Neural progenitor cell (in vitro differentiated cells): ENCODE results near the gene SRGAP2B. TPM values are rescaled to one million over a fixed set of nuclear protein-coding genes. Genes with fewer than 3 reads are reported as not detected.
"Not testable (repeated sequence)": the region's sequence is repeated elsewhere in the genome, so short reads cannot be mapped to it uniquely, and the experiment has no call there.

Experiments
- DNase-seq: peaks from one replicate; pipeline ENCODE4 v3.0.0-alpha.2; 2016; ENCODE audit warnings: low spot score
- H2AFZ ChIP-seq: fragments of 200-600 bp; sonication (generic); replicated peaks from 2 replicates; pipeline ENCODE4 v1.6.1; 2016; ENCODE audit warnings: antibody characterized with exemption
- H3F3A ChIP-seq: fragments of 200-600 bp; sonication (generic); 2 replicates; pipeline ENCODE4 v1.6.1; 2016; ENCODE audit warnings: antibody characterized with exemption, low read depth
- H3K27ac ChIP-seq: fragments of 200-600 bp; sonication (generic); 2 replicates; pipeline ENCODE4 v1.5.1; 2016; ENCODE audit warnings: mild to moderate bottlenecking
- H3K27me3 ChIP-seq: fragments of 200-600 bp; sonication (generic); 2 replicates; pipeline ENCODE4 v1.6.1; 2016; ENCODE audit warnings: mild to moderate bottlenecking, moderate library complexity
- H3K36me3 ChIP-seq: fragments of 200-600 bp; sonication (generic); 2 replicates; pipeline ENCODE4 v1.5.1; 2016
- H3K4me1 ChIP-seq: fragments of 200-600 bp; sonication (generic); 2 replicates; pipeline ENCODE4 v1.6.1; 2016; ENCODE audit warnings: mixed run types
- H3K4me2 ChIP-seq: fragments of 200-600 bp; sonication (generic); 2 replicates; pipeline ENCODE4 v1.6.1; 2016
- H3K4me3 ChIP-seq: fragments of 200-600 bp; sonication (generic); 2 replicates; pipeline ENCODE4 v1.5.1; 2016
- H3K79me2 ChIP-seq: fragments of 200-600 bp; sonication (generic); 2 replicates; pipeline ENCODE4 v1.6.1; 2016; ENCODE audit warnings: low read depth
- H3K9ac ChIP-seq: fragments of 200-600 bp; sonication (generic); 2 replicates; pipeline ENCODE4 v1.6.1; 2016
- H3K9me3 ChIP-seq: fragments of 200-600 bp; sonication (generic); 2 replicates; pipeline ENCODE4 v1.5.1; 2016; ENCODE audit warnings: low read depth
- H4K20me1 ChIP-seq: fragments of 200-600 bp; sonication (generic); 2 replicates; pipeline ENCODE4 v1.6.1; 2016; ENCODE audit warnings: low read depth
- H3K27ac Mint-ChIP-seq: 3 replicates; pipeline ENCODE4 v1.8.0; 2021; ENCODE audit warnings: mixed read lengths
- H3K27me3 Mint-ChIP-seq: 2 replicates; pipeline ENCODE4 v1.8.0; 2022; ENCODE audit warnings: low read depth, mild to moderate bottlenecking, inconsistent platforms, moderate library complexity, mixed read lengths; ENCODE audit not compliant: insufficient read depth
- H3K36me3 Mint-ChIP-seq: 3 replicates; pipeline ENCODE4 v1.8.0; 2021; ENCODE audit warnings: mixed read lengths
- H3K4me1 Mint-ChIP-seq: 3 replicates; pipeline ENCODE4 v1.8.0; 2021; ENCODE audit warnings: mixed read lengths
- H3K4me3 Mint-ChIP-seq: 3 replicates; pipeline ENCODE4 v1.8.0; 2021; ENCODE audit warnings: mild to moderate bottlenecking, moderate library complexity, mixed read lengths
- H3K9me3 Mint-ChIP-seq: 3 replicates; pipeline ENCODE4 v1.8.0; 2020; ENCODE audit warnings: mixed read lengths
- total RNA-seq: library from RNA; depleted of rRNA; stranded (reverse); fragments of >200 nt; gene quantifications from 2 replicates; pipeline ENCODE4 v1.2.3, GENCODE V29; 2015; ENCODE audit warnings: low replicate concordance

Gene SRGAP2B
- total RNA-seq, 1 donor from 2014 or later: 19.1 TPM

DNA sequence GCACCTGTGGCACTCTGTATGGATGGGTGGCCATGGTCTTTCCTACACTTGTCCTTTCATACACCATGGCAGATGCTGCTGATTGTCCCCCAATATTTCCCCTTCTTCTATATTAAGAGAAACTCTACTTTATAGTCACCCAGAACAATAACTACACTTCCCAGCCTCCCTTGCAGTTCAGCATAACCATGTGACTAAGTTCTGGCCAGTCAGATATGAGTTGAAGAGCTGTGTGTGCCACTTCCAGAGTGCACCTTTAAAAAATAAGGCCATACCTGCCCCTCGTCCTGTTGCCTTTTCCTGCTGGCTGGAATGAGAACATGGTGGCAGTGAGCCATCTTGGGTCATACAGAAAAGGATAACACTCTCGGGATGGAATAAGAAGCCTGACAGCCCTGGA lies 108.0 kb downstream of the SRGAP2B start:
- not testable (repeated sequence) for H3K36me3 Mint-ChIP-seq, H3K79me2 ChIP-seq, H3K4me2 ChIP-seq, H4K20me1 ChIP-seq, H2AFZ ChIP-seq, H3K4me1 ChIP-seq, H3K9me3 Mint-ChIP-seq, H3K4me1 Mint-ChIP-seq, DNase-seq, H3K27ac Mint-ChIP-seq, H3K27ac ChIP-seq, H3K27me3 Mint-ChIP-seq, H3K9me3 ChIP-seq, H3K4me3 ChIP-seq, H3K27me3 ChIP-seq, H3K36me3 ChIP-seq, H3K9ac ChIP-seq, H3F3A ChIP-seq
- peak overlapping the region; percentile 27 for H3K4me3 Mint-ChIP-seq

DNA sequence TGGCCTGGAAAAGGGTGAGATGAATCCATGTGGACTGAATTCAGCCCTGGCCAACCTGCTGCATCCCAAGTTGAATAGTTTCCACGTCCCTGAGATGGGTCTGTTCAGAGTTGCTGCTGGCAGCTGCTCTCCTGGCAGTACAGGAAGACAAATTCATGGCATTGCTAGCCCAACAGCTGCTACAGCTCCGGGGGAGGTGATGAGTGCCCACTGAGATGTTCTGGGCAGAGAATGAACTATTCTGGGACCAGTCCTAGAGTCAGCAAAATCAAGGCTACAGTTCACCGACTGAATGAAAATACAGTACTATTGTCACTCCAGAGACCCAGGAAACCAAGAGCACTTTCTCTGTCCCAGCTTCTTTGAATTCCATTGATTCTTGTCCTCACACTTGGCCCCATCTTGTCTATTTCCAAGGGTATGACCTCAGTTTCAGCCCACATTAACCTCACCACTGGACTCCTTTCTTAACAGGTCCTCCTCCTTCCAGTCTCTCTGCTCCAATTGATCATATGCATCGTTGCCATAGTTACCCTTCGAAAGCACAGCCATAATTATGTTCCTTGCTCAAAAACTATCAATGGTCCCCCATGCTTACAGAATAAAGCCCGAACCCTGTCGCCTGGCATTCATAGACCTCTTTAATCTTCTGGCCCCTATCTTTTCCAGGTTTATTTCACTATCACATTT lies 108.8 kb downstream of the SRGAP2B start:
- not testable (repeated sequence) for DNase-seq, H3K4me3 Mint-ChIP-seq, H3K9me3 ChIP-seq, H3F3A ChIP-seq, H3K36me3 Mint-ChIP-seq, H3K27ac ChIP-seq, H2AFZ ChIP-seq, H3K4me2 ChIP-seq, H3K9me3 Mint-ChIP-seq, H3K27me3 ChIP-seq, H3K36me3 ChIP-seq, H3K4me1 ChIP-seq, H3K4me3 ChIP-seq, H3K79me2 ChIP-seq, H3K27ac Mint-ChIP-seq, H3K27me3 Mint-ChIP-seq, H3K4me1 Mint-ChIP-seq, H3K9ac ChIP-seq, H4K20me1 ChIP-seq

DNA sequence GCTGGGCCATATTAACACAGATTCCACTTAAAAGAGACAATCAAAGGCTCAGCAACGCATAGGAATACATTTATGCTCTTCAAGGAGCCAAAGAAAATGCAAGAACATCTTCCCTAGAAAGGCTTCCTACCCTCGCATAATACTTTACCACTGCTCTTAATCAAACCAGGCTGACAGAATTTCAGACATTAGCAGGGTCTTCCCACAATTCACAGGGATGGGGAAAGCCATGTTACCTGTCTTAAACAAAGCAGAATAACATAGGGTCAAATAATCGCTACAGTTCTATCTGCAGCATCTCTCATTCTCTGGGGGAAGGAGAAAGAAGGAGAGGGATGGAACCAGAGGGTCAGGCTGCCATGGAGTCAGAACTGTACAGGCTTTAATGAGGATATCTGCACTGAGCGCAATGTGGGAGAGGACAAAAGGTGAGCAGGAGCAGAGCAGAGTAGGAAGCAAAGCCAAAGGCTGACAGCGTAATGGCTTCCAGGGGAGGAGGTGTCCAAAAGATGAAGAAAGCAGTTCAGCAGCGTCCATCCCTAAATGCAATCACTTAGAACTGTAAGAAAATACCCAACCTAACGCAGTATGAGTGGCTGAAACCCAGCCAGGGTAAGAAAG lies 109.5 kb downstream of the SRGAP2B start:
- not testable (repeated sequence) for H3K4me3 Mint-ChIP-seq

DNA sequence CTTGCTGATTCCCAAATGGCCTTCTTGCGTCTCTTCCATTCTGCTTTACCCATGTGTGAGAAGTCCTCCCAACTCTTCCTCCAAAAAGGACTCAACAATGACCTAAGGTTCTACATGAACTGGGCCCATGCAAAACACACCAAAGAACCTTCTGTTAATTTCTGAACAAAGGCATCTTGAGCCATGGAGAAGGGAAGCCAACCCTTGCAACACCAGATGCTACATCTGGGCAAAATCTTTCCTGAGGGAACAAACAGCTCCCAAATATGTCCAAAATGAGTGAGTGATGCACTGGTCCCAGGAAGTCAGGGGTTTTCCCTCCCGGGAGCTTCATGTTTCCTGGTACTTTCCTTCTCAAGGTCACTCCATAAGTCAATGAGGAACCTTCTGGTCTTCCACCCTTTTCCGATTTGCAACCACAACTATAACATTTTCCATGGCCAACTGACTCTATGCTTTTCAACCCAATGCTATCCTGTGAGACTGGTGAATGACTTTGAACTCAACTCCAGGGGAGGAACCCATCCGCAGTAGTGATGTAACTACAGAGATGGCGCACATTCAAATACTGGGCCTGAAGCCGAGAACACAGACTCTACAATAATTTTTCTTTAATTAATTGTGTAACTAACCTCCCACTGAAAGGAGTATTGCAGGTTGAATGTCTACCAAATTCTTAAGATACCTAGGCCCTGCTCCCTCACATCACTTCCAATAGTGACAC lies 112.2 kb downstream of the SRGAP2B start:
- H3K27ac ChIP-seq, H2AFZ ChIP-seq, H3K9ac ChIP-seq, H3K36me3 Mint-ChIP-seq, H3K4me1 Mint-ChIP-seq, H3K9me3 ChIP-seq, DNase-seq, H3K4me2 ChIP-seq, H3K9me3 Mint-ChIP-seq, H3F3A ChIP-seq, H3K4me3 ChIP-seq, H3K36me3 ChIP-seq, H3K27me3 ChIP-seq, H4K20me1 ChIP-seq, H3K27me3 Mint-ChIP-seq, H3K4me1 ChIP-seq, H3K79me2 ChIP-seq, H3K27ac Mint-ChIP-seq, H3K4me3 Mint-ChIP-seq: not testable (repeated sequence)

More for the DNA sequence above, 109.5 kb downstream of the SRGAP2B start:
- H3K4me1 ChIP-seq, DNase-seq, H3F3A ChIP-seq, H4K20me1 ChIP-seq, H3K27ac ChIP-seq, H2AFZ ChIP-seq, H3K36me3 ChIP-seq, H3K4me1 Mint-ChIP-seq, H3K27me3 ChIP-seq, H3K79me2 ChIP-seq, H3K4me2 ChIP-seq, H3K9me3 ChIP-seq, H3K9ac ChIP-seq, H3K9me3 Mint-ChIP-seq, H3K4me3 ChIP-seq, H3K27me3 Mint-ChIP-seq, H3K36me3 Mint-ChIP-seq, H3K27ac Mint-ChIP-seq: not testable (repeated sequence)

DNA sequence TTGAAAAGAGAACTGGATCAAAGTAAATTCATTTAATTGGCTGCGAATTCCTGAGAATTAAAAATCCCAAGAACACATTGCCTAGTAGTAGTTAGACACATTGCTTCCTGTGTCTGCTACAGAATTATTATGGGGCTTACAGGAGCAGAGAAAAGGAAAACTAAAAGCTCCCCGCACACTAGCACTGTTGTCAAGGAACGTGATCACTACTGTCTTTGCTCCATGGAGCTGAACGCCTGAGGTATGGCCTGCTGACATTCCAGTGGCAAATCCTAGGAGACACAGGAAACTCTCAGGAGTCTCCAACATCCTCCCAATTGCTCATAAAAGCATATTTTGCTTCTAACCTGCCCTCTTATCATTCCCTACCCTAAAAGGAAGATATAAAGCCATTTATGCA lies 114.0 kb downstream of the SRGAP2B start:
- not testable (repeated sequence) for H3K9me3 Mint-ChIP-seq, H2AFZ ChIP-seq, H3K4me3 ChIP-seq, H3F3A ChIP-seq, H3K27ac ChIP-seq, H3K36me3 ChIP-seq, H3K27me3 ChIP-seq, H3K4me1 Mint-ChIP-seq, H3K4me2 ChIP-seq, H3K36me3 Mint-ChIP-seq, H3K9me3 ChIP-seq, DNase-seq, H4K20me1 ChIP-seq, H3K79me2 ChIP-seq, H3K27me3 Mint-ChIP-seq, H3K9ac ChIP-seq, H3K4me1 ChIP-seq
- Mint-ChIP-seq H3K4me3 (peak overlapping the region; percentile 69), H3K27ac (peak overlapping the region; percentile 100)

DNA sequence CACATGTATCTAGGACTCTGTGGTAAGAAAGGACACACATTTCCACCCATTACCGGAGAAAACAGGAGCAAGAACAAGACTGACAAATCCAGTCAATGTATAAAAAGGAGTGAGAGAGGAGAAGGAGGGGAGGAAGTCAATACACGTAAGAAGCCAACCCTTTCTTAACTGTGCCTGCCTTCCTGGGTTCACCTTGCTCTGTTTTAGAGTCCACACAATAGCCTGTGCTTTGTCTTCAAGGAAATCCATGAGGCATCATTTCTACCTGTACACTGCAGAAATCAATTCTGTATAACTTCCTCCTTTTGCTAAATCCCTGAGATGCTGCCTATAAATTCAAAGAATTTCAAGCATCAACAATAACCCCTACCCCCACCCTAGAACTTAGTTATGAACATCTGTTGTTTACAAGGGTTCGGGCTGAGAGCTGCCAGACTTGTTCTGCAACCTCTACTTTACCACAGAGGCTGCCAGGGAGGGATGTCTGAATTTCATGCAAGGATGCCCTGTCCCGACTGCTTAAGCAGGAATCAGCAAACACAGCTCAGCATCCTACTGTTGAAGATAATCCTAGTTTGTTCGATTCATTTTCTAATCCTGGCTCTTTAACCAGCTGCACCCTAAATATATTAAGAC lies 115.0 kb downstream of the SRGAP2B start:
- H3K4me2 ChIP-seq, H3K9me3 ChIP-seq, H3K9me3 Mint-ChIP-seq, H3K79me2 ChIP-seq, H2AFZ ChIP-seq, H3K36me3 Mint-ChIP-seq, H3K4me3 Mint-ChIP-seq, H3K27ac Mint-ChIP-seq, DNase-seq, H3F3A ChIP-seq, H4K20me1 ChIP-seq, H3K4me3 ChIP-seq, H3K27me3 Mint-ChIP-seq, H3K36me3 ChIP-seq, H3K27ac ChIP-seq, H3K27me3 ChIP-seq, H3K9ac ChIP-seq, H3K4me1 ChIP-seq, H3K4me1 Mint-ChIP-seq: not testable (repeated sequence)

DNA sequence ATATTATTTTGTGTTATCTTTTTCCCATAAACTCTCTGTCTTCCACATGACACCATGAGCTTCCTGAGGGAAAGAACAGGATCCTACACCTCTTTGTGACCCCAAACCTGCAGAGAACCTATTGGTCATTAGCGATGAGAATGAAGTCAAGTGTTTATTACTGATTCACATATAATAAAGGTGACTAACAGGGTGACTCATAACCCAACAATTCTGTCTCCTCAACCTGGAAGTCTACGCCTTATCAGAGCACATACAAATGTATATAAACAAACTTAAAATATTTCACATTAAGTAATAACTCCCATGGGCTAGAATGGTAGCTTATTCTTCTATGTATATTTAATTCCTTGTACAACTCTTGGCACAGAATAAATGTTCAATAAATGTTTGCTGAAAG lies 117.3 kb downstream of the SRGAP2B start:
- not testable (repeated sequence) for H2AFZ ChIP-seq, H3K36me3 ChIP-seq, H3K9ac ChIP-seq, H3K27ac ChIP-seq, H3K27ac Mint-ChIP-seq, H3K4me1 ChIP-seq, H3K27me3 ChIP-seq, H3K79me2 ChIP-seq, H4K20me1 ChIP-seq, H3F3A ChIP-seq, H3K4me1 Mint-ChIP-seq, H3K4me3 ChIP-seq, H3K36me3 Mint-ChIP-seq, H3K27me3 Mint-ChIP-seq, H3K9me3 Mint-ChIP-seq, H3K9me3 ChIP-seq, H3K4me3 Mint-ChIP-seq, H3K4me2 ChIP-seq, DNase-seq

DNA sequence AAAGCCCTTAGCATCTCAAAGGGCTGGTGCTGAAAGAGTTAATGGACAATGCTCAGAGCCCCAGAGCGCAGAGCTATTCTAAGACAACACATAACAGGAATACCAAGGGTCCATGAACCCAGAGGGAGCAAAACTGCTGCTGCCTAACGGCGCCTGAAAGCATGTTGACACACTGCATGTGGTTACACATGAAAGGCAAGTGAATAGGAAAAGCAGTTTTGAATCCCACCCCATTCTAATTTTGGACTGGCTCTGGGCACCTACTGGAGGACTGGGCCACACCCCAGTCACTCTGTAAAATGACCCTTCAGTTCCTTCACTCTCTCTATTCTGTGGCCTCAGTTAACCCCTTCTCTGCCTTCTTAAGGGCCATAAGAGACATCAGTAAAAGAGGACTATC lies 123.2 kb downstream of the SRGAP2B start:
- H3K27me3 ChIP-seq, H3K79me2 ChIP-seq, H3K36me3 Mint-ChIP-seq, H3K27me3 Mint-ChIP-seq, H3F3A ChIP-seq, H4K20me1 ChIP-seq, H3K4me1 ChIP-seq, H3K9me3 Mint-ChIP-seq, H3K4me3 Mint-ChIP-seq, H3K9ac ChIP-seq, H3K4me1 Mint-ChIP-seq, H3K4me2 ChIP-seq, H3K36me3 ChIP-seq, H3K27ac ChIP-seq, H3K27ac Mint-ChIP-seq, H3K9me3 ChIP-seq, DNase-seq, H3K4me3 ChIP-seq, H2AFZ ChIP-seq: not testable (repeated sequence)
